Keratinocyte (primary cell): ENCODE measurements around the gene ARHGAP22.

Source experiments
- EZH2 ChIP-seq: IDR thresholded peaks from one replicate; pipeline ENCODE4 v1.6.1; 2012; ENCODE audit warnings: inconsistent platforms, mild to moderate bottlenecking, low read length, moderate library complexity
- TF ChIP-seq, protein P1 (sequence below), 3 experiments: IDR thresholded peaks in 1 of 3; conservative IDR thresholded peaks in 1 of 3; optimal IDR thresholded peaks in 1 of 3; 2 replicates in 2 of 3; 3 replicates in 1 of 3; pipeline versions ENCODE3 to v1.5.1; 2011; ENCODE audit warnings: low read length in 3 of 3, mild to moderate bottlenecking in 3 of 3, moderate library complexity in 2 of 3, control low read depth in 1 of 3, inconsistent platforms in 1 of 3; ENCODE audit not compliant: insufficient read depth in 2 of 3; ENCODE audit errors: extremely low read depth in 1 of 3

GRCh38 chr10:48533951-48534720 lies 70.7 kb downstream of the ARHGAP22 start:
- no peak for TF ChIP-seq EZH2
- TF ChIP-seq, protein P1, sequence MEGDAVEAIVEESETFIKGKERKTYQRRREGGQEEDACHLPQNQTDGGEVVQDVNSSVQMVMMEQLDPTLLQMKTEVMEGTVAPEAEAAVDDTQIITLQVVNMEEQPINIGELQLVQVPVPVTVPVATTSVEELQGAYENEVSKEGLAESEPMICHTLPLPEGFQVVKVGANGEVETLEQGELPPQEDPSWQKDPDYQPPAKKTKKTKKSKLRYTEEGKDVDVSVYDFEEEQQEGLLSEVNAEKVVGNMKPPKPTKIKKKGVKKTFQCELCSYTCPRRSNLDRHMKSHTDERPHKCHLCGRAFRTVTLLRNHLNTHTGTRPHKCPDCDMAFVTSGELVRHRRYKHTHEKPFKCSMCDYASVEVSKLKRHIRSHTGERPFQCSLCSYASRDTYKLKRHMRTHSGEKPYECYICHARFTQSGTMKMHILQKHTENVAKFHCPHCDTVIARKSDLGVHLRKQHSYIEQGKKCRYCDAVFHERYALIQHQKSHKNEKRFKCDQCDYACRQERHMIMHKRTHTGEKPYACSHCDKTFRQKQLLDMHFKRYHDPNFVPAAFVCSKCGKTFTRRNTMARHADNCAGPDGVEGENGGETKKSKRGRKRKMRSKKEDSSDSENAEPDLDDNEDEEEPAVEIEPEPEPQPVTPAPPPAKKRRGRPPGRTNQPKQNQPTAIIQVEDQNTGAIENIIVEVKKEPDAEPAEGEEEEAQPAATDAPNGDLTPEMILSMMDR (optimal IDR thresholded peaks at IDR 0.05 in 1 of 3, IDR thresholded peaks at IDR 0.05 in 1 of 3, conservative IDR thresholded peaks at IDR 0.05 in 1 of 3; ENCODE audit: extremely low read depth in 1 of 3, insufficient read depth in 2 of 3, low read length in 3 of 3), result no peak
